CD4-positive, alpha-beta T cell treated with Interleukin-17A for 4 hours (primary cell): ENCODE measurements around the gene ANO10.
"Not testable (repeated sequence)": the region's sequence is repeated elsewhere in the genome, so short reads cannot be mapped to it uniquely, and the experiment has no call there.

Source experiments
- DNase-seq: peaks from one replicate; pipeline ENCODE4 v3.0.0-alpha.2; 2020; ENCODE audit warnings: mixed read lengths

ANO10 gene

DNA sequence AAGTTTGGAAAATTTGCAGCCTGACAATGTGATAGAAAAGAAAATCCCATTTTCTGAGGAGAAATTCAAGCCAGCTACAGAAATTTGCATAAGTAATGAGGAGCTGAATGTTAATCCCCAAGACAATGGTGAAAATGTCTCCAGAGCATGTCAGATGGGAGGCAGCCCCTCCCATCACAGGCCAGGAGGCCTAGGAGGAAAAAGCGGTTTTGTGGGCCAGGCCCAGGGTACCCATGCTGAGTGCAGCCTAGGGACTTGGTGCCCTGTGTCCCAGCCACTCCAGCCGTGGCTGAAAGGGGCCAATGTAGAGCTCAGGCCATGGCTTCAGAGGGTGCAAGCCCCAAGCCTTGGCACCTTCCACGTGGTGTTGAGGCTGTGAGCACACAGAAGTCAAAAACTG is 159.2 kb downstream of the ANO10 start:
- not testable (repeated sequence) for DNase-seq

DNA sequence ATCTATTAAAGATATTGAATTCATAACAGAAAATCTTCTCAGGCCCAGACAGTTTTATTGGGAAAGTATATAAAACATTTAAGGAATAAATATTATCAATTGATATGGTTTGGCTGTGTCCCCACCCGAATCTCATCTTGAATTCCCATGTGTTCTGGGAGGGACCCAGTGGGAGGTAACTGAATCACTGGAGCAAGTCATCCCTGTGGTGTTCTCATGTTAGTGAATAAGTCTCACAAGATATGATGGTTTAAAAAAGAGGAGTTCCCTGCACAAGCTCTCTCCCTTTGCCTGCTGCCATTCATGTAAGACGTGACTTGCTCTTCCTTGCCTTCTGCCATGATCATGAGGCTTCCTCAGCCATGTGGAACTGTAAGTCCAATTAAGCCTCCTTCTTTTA is 160.5 kb downstream of the ANO10 start:
- no peak for DNase-seq

DNA sequence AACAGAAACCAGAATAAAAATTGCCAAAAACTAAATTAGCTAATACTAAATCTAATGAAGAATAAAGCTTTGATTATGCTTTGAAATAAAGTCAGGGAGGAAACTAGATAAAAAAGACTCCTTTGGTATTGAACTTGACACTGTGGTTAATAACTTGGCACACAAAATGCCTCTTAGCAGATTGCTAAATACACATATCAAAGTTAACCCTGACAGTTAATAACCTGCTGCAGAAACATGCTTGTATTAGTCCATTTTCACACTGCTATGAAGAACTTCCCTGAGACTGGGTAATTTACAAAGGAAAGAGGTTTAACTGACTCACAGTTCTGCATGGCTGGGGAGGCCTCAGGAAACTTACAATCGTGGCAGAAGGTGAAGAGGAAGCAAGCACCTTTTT is 164.8 kb downstream of the ANO10 start:
- DNase-seq = not testable (repeated sequence)

DNA sequence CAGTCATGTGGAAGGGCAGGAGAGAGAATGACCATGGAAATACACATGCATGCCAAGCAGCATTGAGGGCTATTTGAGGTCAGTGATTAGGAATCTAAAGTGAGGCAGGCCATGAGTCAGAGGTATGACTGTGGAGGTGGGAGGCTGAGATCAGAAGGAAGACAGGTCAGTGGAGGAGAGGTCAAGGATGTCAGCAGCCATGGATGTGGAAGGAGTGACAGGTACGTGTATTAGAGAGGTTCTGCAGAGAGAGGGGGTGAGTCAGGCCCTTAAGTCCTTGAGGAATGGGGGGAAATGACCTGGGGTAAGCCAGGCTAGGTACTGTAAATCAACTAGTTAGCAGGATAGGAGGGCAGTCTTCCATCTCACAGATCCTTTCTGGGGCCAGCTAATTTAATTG is 166.6 kb downstream of the ANO10 start:
- no peak for DNase-seq

DNA sequence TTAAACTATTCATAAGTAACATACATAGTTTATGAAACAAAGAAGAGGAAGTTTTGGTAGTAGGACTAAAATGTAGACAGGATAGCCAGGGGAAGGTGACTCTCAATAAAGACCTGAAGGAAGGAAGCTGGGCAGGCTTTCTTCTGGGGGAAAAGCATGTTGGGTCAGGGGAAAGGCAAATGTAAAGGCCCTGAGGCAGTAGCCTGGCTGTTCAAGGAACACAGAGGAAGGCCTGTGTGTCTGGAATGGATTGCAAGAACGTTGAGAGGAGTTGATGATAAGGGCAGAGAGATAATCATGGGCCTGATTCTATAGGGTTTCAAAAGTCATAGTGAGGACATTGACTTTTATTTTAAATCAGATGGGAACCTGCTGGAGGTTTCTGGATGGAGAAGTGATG is 167.8 kb downstream of the ANO10 start:
- DNase-seq = no peak

DNA sequence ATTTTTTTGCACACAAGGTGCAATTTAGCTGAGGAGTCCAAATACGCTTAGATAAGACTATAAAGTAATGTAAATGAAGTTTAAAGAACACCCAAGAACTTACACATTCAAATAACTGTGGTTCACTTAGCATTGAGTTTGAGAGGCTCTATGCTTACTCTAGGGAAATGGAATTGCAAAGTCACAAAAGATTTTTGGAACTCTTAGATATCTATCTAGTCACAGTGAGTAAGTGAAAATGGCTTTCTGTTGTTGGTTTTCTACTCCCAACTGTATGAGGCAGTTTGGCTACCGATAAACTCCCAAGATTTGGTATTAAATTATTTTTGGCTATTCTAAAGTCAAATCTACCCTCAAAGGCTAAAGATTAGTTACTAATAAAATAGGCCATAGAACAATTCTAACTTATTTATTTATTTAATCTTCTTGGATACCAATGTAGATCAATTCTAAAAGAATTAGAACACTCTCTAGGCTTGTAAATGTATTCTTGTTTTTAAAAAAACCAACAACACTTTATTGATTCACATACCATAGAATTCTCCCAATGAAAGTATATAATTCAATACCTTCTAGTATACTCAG is 170.0 kb downstream of the ANO10 start:
- DNase-seq = no peak

DNA sequence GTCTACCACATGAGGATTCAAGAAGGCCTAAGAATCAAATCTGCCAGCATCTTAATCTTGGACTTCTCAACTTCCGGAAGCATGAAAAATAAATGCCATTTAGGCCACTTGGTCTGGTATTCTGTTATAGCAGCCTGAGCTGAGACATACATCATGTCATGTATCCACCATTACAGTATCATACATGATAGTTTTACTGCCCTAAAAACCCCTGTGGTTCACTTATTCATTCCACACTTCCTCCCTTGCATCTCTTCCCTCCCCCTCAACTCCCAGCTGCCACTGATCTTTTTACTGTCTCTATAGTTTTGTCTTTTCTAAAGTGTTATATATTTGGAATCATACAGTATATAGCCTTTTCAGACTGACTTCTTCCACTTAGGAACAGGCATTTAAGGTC is 173.7 kb downstream of the ANO10 start:
- no peak for DNase-seq

DNA sequence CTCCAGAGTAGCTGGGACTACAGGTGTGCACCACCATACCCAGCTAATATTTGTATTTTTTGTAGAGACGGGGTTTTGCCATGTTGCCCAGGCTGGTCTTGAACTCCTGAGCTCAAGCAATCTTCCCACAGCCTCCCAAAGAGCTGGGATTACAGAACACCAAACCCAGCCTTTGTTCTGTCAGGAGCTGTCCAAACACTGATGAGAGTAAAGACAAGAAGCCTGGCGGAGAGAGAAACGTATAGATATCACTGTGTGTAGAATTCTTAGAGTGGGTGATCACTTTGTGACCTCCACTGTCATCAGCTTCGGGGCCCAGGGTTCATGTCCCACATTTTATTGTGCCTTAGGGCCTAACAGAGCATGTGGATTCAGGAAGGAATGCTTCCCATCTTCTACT is 176.0 kb downstream of the ANO10 start:
- no peak for DNase-seq

DNA sequence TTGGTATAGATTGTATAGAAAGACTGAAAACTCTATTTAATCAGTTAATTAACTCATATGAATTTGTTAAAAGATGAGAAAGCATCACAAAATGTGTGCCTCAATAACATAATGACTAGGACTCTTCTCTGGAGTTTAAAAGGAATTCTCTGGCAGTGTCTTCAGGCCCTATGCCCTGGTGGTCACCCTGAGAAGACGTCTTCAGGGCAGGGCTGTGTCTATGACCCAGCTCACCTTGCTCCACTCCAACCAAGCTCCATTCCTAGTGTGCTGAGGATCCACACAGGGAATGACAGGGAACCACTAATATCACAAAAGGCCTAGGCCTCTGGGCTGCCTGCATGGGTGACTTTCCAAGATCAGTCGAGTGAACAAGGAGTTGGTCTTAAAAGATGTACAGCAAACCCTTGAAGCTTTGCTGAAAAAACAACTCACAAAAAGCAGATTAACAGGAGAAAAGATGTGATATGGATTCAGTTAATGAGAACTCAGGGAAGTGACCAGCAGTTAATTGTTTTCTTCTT is 178.9 kb downstream of the ANO10 start:
- DNase-seq = no peak

DNA sequence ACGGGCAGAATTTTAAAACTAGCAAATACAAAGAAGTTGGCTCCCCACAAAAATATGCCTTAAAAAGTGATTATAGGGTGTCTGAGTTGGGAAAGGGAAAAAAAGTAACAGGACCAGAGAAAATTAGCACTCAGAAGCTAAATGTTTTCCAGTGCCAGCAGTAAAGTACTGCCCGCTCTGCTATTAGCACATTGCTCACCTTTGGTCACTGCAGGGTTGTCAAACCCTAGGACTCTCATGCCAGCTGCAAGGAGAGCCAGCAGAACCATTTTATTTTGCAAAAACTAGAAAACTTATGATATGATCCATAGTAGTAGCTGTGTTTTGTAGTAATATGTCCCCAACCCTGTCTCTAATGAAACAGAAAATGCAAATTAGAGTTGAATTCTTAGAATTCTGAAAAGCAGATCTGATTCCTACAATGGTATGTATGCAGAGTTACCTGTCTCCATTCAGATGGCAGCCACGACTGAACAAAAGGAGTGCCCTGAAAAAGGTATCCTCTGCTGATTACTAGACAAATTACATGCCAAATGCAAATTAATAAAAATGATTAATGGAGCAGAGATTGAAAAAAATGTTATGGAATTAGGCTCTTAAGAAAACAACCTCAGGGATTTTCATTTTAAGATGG is 185.2 kb downstream of the ANO10 start:
- DNase-seq = no peak

DNA sequence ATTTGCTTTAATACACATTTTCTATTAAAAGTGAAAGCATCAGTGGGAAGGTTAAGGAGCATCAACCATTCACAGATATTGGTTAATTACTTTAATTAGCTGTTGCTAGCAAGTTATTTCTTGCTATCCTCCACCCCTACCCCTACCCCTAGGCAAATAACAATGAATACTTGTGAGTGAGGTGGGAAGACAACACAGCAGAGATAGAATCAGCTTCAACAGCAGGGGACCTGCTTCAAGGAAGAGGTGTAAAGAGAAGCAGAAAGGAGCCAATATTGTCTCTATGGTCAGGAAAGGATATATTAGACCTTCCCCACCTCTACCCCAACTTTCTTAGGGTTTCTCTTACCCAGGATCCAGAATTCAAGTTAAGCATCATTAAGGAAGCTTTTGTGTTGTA is 186.1 kb downstream of the ANO10 start:
- no peak for DNase-seq

DNA sequence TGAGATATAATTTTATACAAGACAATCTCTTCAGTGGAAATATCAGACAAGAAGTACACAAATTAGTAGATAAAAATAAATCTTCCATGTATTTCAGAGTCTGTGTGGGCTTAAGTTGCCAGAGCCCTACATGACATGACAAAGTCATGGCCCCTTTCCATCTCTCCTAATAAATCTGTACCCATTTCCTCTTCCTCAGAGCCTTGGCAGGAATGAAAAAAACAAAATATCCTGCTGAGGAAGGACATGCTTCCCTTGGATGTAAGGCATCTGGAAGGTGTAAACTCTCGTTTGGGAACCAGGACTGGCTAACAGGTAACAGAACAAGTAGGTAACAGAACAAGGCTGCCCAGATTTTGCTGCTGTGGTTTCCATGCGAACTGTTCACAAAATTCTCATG is 187.4 kb downstream of the ANO10 start:
- DNase-seq = no peak

DNA sequence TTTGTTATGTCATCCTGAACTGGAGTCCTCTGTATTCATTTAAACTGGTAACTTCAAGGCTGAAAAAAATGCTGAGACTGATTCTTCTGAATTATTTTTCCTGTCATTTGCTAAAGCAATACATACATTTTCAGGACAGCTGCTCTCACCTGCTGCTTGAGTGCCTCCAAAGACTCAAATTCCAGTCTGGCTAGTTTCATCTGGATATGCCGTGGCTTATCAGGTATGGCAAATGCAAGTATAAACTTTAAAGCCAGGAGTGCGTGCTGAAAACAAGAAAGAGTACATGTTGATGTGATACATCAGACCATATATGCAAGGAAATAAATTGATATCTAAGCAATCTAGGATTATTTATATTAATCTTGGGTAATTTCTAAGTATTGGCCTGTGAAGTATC is 189.3 kb downstream of the ANO10 start:
- DNase-seq = no peak

DNA sequence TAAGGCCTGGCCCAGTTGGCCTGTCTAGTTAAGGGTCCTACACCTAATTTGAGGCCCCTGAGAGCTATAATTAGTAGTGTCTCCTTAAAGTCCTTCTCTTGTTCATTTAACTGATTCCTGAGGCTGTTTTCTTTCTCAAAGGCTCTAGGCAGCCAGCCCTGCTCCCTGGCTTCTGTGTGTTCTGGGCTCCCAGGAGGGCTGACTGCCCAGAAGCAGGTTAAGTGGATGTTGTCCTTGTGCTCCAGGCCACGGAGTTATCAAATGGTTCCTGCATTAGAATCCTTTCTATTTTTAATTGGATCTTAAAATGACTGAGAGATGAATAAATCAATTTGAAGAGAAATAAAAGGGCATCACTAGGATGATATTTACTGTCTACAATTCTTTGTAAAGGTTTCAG is 195.4 kb downstream of the ANO10 start:
- DNase-seq = no peak

DNA sequence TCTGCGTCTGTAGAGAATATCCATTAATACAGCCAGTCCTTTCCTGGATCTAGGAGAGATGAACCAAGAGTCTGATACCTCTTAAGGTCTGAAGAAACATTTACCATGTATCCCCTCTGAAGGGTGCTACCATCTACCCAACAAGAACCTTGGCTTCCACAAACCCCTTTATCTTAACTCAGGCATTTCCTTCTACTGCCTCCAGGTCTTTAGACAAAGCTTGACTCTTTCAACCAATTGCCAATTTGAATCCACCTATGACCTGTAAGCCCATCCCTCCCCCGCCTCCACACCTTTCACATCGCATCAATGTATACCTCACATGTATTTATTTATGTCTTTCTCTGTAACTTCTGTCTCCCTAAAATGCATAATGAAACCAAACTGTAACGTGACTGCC is 196.0 kb downstream of the ANO10 start:
- no peak for DNase-seq

DNA sequence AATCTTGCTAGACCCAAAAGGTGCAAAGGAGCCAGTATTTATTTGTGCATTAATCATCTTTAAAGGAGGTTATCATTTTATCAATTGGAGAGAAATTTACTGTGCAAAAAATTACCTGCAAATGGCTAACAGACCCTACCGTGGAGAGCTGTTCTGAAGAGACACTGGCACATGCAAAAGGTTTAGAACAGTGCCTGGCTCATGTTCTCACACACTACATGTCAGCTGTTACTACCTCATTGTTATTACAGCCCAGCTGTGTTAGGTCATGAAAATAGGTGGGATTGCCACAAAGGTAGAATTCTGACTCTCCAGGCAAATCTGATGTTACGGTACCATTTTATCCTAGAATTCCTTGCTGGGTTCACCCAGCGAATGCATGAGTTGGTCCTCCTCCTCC is 198.2 kb downstream of the ANO10 start:
- no peak for DNase-seq

DNA sequence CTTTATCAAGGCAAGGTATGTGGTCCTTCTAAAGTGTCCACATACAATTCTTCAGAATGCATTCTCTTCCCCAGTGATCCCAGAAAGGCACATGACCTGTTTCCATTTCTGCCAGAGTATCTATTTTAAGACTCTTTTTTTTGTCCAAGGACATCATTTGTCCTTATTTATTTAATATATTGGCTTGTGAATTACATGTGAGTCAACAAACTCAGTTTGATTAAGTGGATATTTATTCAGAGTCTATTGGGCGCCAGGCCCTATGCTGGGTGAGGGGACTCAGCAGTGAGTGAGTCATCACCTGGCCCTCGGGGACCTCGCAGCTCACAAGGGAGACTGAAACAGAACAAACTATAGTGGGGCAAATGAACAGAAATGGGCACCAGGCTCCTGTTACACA is 198.7 kb downstream of the ANO10 start:
- no peak for DNase-seq

DNA sequence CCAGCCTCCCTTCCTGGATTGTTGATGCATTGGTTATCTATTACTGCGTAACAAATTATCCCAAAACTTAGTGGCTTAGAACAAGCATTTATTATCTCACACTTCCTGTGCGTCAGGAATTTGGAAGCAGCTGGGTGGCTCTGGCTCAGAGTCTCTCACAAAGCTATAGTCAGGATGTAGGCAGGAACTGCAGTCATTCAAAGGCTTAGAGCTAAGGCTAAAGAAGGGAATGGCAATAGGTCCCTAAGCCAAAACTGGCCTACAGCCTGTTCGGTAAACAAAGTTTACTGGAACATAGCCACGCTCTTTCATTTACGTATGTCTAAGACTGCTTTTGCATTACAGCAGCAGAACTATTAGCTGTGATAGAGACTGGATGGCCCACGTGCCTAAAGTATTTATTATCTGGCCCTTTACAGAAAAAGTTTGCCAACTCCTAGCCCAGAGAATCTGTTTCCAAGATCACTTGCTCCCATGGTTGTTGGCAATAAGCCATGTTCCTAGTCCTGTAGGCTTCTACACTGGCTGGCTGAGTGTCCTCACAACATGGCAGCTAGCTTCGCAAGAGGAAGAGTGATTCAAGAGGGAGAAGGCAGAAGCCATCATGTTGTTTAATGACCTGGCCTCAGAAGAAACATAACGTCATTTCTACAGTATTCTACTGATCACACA is 203.1 kb downstream of the ANO10 start:
- DNase-seq = no peak

DNA sequence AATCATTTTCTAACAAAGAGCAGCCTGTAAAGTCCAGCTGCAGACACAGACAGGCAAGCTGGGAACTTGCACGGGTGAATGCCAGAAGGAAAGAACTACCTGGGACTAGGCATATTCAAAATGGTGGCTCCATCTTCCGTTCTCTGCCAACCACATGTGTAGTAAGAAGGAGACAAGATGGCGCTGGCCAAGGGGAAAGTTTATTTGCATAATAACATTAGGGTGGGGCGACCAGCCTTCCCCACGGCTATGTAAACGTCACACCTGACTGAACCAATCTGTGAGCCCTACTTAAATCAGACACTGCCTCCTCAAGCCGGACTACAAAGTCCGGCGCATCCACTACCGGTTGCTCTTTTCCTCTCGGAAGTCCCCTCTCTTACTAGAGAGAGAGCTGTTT is 204.7 kb downstream of the ANO10 start:
- no peak for DNase-seq

DNA sequence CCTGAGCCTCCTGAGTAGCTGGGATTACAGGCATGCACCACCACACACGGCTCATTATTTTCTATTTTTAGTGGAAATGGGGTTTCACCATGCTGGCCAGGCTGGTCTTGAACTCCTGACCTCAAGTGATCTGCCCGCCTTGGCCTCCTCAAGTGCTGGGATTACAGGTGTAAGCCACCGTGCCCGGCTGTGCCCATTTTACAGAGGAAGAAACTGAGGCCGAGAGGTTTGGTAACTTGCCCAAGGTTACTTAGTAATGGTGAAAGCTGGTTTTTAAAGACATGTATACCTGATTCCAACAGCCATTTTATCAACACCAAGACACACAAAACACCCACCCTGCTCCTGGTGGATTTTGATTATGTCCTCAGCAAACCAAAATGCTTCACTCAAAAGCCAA is 206.7 kb downstream of the ANO10 start:
- no peak for DNase-seq

DNA sequence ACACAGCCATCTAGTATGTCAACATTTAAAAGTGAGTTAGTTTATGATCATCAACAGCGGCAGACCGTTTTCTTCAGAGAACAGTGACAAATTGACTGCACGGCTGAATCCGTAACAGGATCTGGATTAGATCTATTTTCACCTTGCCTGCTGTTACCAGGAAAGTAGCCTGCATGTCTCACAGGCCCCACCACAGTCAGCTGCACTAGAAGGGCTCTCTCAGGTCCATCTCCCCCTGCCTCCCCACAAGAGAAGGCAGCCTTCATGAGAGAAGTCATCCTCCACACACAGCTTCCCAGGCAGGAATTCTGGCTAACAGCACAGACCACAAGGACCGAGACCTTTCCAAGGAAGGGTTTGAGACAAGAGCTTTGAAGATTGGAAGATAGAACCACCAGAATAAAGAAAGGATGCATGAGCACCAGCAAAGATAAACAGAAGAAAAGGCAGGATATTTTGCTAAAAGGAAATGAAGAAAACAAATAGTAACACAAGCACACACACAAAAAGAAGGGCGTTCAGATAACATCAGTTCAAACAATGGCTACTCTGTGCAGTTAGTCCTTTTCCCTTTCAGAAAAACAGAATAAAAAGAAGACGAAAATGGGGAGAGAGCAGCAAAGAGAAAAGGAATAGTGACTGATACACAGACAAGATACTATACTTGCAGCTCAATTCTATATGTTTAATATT is 208.0 kb downstream of the ANO10 start:
- DNase-seq = no peak

DNA sequence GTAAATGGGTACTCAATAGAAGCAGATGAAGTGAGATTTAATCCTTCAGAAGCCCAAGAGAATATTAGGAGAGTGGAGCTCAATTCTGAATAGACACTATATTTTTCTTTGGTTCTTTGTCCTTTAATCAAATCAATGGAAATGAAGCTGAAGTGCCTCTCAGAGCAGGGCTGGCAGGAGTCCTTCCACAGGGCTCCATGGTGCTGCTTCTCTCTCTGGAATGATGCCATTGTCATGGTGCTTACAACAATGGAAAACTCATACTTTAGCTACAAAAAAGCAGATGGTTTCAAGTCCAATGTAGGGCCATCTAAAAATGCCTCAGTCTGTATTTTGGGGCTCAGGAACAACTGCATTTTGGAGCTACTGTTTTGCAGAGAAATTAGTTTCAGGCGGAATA is 210.4 kb downstream of the ANO10 start:
- no peak for DNase-seq

DNA sequence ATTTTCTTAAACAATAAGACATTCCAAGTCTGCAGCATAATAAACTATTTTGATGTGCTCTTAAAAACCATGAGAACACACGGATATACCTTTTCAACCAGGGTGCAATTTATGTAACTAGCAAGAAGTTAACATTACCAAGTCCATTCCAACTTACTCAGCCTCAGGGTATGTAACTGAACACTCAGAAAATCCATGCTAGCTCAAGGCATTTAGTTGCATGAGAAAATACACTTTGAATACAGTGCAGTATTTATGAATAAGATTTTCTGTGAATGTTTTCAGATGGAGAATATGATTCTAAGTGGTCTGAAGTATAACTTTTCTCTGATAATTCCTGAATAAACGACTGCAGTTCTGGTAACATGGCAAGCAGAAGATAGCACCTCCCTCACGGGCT is 211.2 kb downstream of the ANO10 start:
- DNase-seq = no peak

DNA sequence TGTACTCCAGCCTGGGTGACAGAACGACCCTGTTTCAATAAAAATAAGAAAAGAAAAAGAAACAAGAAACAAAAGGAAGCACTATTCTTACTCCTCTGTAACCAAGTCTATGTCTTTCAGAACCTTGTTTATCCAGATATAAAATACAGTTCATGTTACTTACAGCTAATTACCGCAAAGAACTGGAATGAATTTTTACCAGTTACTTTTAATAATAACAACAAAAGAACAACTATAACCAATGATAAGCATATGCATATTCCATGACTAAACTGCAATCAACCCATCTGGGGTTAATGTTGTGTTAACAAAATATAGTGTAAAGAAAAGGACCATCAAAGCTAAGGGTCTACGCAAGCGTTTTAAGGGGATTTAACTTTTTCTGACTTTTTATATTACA is 212.3 kb downstream of the ANO10 start:
- DNase-seq = no peak
